Skin of body (tissue), 2 donors: ENCODE measurements around the gene RAD51B. TPM values are rescaled to one million over a fixed set of nuclear protein-coding genes. Genes with fewer than 3 reads are reported as not detected.

Experiments used
- DNase-seq: peaks from one replicate; lab custom pipeline; 2025; lab: John Stamatoyannopoulos, UW
- total RNA-seq: library from RNA; depleted of rRNA; stranded (reverse); fragments of >200 nt; gene quantifications from one replicate; pipeline ENCODE4 v1.2.3, GENCODE V29; 2014

Gene RAD51B
- total RNA-seq, 1 donor from 2014 or later = 35.1 TPM

DNA sequence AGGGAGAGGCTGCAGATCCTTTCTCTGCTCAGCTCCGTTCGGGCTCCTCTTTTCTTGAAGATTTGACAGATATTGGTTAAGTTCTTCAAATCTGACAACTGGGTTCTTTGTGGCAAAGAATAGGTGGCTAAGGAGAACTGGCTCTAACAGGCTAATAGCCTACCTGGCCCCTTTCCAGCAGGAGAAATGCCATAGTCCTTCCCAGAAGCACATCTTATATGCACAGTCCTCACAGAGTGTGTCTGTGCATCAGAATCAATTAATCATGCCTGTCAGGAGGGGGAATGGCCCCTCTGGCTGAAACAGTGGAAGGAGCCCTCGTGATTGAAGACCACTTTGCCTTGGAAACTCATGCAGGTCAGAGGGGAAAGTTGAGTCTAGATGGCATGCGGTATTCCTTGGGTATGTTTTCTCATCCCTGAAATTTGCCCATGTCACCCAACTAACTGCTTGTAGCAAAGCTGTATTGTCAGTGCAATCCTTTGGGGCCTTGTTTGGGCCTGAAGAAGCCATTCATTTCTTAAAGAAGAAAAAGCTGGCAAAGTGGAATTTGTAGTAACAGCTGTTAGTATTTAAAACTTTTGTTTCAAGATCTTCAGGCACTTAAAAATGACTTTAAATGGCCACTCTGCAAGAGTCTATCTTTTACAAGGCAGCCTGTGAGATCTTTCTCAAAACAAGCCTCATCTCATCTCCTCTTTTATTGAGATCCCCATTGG, 721.8 kb downstream of the RAD51B start:
- no peak for DNase-seq

DNA sequence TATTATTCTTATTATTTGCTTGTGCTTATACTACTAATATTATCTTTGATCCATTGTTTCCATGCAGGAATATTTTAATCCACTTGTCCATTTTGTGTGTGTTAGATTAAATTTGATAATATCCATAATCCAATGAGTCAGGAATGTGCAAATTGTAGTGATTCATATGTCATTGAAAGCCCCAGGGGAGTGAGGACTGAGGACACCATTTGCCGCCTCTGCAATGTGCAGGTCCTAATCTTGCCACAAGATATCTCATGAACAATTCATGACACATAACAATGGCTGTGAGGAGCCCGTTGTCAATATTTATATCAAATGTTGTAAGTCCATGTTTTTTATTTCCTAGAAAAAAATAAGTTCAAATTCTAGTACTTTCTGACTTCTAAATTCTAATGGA, 722.8 kb downstream of the RAD51B start:
- DNase-seq = no peak

DNA sequence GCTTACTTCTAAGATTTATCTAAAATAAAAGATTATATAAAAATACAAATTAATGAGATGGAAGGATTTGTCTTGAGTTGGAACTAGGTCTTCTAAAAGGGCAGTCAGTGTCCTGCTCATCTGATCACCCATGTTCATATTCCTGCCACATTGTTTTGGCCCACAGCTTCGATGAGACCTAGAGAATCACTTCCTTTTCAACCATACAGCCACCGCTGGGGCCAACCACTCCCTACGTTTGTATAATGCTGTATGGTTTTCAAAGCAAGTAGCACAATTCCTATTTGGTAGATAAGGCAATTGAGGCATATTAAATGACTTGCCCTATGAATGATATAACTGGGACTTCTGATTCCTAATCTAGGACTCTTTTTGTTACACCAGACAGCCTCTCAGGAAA, 723.9 kb downstream of the RAD51B start:
- no peak for DNase-seq

DNA sequence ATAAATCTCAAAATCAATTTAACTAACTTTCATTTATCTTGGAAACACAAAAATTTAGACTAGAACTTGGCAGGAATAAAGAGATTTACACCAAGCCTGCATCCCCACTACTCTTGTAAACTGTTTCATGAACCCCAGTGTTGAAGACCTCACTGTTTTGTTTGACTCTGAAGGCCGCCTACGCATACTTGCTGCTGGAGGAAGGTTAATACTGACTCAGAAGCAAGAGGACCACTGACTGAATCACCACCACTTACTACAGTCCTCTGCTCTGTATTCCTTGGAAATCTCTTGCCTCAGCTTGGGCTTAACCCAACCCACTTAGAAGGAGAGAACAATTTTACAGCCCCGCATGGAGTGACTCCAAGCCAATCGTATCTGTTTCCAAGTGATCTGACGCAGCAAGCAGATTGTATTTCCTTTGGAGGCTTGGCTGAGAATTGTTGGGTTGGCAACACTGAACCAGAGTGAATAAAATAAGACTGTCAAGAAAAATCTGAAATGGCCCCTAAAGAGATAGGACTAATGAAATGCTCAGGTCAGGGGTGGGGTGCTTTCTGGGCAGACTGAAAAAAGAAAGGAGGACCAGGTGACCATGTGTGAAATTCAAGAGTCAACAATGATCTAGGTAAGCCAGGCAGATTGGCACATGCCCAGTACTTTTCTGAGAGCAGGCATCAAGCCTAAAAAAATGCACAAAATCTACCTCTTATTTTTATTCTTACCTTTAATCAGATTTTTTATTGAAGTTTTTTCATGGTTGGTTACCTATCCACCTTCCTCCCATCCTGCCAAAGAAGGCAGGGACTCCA, 724.7 kb downstream of the RAD51B start:
- DNase-seq = peak; percentile 91

DNA sequence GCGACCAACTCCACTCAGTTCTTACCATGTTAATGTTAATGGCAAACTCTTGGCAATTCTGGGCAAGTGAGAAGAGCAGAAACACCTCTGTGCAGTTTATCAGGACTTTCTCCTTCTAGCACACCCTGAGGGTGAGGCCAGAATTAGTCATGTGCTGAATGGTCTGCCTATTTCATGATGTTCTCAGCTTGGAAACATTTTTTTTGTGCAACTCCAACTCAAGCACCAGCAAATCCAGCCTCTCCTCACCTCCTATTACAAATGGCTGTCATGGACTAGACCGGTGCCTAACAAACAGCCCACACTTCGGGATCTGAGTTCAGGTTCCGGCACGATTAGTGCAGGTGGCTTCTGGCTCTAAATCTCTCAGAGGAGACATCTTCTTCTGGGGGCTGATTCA, 727.3 kb downstream of the RAD51B start:
- no peak for DNase-seq

DNA sequence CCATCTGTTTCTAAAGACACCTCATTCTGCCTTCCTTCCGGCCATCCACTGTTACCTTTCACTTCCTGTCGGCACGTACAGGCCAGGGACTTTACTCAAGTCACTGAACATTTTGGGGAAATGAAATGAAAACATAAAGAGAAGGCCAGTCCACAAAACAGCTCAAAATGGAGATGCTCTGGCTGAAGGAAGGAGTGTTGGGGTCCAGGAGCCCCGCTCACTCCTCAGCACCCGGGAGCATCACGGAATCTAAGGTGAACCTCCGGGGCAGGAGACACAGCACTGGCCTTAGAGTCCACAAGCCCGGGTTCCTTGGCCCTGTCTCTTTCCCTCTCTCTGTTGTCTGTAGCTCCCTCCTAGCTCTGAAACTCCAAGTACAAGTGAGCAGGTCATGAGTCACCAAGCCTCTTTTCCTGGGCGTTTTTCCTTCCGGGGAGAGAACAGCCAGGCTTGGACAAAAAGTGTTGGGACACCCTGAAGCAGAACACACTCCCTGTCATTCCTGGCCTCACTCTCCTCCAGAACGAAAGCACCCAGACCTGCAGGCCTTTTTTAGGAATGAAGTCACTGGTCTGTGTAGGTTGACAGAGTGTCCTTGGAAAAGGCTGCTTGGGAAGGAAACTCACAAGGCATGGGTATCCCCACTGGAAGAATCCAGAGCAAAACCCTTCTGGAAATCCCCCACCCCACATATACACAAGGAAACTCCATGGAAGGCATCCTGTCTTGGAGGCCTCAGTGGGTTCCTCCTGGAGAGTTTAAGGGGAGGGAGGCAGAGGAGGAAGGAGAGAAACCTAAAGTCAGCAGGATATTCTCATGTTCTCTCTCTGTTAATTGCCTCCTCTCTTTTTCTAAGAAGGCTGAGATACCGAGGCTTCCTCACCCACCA, 728.0 kb downstream of the RAD51B start:
- no peak for DNase-seq

DNA sequence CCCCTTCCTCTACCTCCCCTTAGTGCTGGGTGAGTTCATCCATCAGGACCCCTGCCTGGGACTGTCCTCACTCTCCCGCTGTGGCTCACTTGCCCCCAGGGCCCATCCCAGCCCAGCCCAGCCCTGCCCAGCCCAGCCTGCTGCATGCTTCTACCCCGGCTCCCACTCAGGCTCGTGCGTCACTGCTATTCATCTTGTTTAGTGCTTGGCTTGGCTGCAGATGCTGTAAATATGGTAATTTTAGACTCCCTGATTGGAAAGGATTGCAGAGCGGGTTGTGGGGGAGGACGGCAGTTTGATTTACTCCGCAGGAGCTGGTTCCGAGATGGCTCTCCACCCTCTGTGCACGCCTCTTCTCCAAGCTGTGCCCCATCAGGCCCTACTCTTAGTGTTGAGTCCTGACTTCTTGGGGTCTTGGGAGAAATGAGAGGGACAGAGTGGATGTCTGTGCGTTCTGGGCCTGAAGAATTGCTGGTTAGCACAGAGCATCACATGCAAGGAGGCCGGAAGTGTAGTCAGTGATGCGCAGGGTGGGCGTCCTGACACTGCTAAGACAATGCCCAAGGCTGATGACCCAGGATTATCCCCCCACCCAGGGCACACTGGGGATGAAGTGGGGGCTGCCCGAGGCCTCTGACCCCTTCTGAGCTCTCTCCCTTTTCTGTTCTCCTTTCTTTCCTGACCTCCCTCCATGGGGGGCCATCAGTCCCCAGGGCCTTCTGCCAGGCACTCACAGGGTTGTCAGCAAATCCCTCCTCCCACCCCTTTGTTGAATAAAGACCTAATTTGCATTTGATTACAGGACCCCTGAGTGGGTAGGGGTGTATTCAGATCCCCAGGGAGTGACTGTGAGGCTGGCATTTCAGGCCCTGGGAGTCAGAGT, 728.9 kb downstream of the RAD51B start:
- peak; percentile 99 for DNase-seq

DNA sequence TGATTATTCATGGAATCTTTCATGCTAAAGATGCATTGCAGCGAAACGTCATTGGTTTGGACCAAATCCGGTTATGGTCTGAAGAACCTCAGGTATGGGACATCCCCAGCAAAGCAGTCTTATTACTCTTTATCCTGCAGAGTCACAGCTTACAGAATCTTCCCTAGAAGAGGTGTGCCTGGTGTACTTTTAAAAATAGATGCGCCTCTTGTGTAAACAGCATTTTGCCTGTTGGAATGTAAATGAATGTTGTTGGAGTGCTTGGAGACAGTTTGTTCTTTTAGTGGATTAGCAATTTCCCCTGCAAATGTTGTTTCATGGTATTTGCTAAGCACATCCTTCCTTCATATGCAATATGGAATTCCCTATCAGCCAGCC, 730.7 kb downstream of the RAD51B start:
- DNase-seq = no peak

DNA sequence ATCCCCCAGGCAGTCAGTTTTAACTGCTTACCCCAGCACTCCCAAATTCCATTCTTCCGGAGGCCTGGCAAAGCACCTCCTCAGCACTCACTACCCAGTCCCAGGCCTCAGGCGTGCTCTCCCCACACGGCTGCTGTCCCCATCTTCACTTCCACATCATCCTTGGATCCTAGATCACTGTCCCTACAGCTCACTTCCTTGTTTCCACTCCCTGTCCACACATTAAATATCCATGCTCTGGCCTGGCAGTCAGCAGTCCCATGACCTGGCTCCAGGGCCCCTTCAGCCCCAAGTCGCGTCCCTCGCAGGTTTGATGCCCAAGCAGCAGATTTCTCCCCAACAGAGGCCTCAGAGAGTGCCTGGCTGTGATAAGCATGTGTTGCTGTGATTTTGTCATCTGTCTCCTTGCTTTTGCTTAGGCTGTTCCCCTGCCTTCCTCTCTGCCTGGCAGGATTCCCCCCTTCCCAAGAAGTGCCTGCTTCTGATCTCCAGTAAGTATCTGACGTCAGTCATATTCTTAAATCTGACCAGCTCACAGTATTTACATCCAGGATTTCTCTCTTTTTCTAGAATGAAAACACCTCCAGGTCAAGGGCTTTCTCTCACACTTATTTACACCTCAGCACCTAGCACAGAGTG, 731.6 kb downstream of the RAD51B start:
- no peak for DNase-seq

DNA sequence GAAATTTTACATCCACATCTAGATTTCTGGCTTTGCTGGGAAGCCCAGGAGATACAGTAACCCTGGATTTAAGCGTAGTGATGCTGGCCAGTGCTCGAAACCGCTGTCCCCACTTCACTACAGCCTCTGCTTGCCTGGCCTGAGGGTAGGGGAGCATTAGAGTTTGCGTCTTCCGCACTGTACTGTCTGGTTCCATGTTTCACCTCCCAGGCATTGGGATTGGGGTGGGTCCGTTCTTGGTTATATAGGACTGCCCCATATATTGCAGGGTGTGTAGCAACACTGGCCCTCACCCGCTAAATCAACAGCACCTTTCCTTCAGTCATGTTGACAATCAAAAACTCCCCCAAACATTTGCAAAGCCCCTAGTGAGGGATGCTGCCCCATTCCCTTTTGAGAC, 732.5 kb downstream of the RAD51B start:
- no peak for DNase-seq

DNA sequence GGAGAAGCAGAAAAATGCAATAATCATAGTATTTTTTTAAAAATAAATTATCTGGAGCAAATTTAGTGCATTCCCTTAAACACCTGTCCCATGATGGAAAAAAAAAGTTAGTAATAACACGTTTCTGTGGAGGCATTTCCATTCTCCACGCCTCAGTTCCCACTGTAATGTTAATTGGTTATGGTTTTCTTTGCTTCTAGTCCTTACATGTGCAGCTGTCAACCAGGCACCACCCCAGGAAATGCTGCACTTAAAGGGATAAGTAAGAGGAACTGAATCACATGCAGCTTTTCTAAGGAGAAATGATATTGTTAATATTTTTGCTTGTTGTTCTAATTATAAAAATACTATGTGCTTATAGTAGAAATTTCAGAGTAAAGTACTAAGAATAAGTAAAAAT, 733.0 kb downstream of the RAD51B start:
- no peak for DNase-seq

DNA sequence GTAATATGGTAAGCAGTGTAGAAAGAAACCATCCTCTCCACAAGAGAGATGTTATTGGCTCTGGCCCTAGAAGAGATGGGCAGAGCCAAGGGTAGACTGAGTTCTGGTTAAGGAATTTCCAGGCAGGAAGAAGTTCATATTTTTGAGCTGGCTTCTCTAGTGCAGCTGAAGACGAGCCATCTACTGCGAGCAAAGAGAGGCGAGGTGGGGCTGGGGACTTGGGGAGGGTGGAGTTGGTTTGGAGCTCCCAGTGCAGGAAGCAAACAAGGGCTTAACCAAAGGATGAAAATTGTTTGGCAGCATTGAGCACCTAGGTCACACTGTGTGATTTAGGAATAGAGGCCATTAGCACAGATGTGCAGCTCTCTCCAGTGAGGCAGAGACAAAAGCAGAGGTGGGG, 733.7 kb downstream of the RAD51B start:
- no peak for DNase-seq

DNA sequence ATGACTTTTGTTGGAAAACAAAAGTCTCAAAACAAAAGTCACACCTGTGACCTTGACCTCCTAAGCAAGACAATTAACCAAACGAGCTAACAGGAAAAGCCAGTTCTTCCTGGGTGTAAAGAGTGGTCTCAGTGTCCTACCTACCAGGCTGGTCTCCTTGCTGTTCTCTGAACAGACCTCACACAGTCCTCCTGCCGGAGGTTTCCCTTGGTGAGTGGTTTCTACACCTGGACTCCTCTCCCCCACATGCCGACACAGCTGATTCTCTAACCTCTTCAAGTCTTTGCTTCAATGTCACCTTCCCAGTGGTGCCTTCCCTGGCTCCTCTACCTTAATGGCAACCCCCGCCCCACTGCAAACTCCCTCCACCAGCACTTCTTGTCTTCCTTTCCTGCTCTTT, 734.7 kb downstream of the RAD51B start:
- DNase-seq = no peak

DNA sequence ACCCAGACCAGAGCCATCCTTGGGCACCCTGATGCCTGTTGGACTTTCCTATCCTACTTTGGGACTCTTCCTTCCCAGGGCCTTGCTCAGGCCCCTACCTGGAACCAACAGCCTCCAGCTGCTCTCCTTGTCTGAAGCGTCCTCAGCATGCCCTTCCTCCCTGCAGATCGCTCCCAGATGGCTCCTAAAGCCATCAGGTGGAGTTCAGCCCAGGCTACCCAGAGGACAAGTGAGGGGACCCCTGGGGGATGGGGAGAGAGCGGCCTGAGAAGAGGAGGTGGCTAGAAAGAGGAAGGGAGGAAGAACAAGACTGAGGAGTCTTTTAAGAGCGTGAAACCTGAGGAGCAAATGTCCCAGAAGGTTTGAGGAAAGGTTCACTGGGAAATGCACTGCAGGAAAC, 736.7 kb downstream of the RAD51B start:
- no peak for DNase-seq

DNA sequence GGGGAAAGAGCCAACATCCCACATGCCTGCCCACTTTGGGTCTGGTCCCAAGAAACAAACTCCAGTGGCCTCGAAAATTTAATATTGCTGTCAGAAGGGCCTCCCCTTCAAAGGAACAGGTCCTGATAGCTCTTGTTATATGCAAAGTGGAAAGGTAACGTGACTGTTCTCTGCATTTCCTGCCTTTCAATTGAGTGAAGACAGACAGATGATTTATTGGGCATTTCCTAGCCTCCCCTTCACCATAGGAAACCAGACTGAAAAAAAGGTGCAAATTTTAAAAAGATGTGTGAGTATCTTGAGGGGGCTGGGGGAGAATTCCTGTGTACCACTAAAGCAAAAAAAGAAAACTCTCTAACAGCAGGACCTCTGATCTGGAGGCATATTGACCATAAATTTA, 738.1 kb downstream of the RAD51B start:
- no peak for DNase-seq

DNA sequence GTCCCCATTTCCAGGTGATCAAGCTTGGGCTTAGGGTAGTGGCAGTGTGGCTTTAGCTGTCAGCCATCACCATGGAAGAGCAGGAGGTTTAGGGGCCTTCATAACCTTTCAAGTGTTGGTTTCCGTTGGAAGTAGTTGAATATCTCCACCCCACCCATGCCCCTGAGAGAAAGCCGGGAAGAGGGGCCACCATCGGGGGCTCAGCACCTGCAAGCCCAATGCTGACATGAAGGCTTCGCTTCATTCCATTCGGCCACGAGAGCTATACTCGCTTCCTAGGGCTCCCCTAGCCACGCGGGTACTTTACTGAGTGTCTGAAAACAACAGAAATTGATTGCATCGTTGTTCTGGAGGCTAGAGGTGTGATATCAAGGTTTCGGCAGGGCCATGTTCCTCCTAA, 738.5 kb downstream of the RAD51B start:
- DNase-seq = no peak

DNA sequence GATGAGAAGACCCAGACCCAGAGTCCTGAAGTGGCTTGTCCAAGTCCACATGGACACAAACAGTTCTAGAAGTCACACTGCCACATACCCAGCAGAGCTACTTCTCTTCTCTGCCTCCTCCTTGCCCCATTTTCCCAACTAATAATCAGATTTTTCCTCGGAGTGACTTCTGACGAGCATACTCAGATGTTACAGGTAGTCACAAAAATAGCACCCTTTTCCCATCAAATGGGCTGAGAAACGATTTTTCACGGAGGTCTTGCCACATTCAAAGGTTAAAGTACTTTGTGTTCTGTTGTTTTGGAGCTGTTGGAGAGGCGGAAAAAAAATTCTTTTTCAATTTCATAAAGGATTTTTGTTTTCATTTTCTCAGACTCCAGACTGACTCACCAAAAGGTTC, 740.4 kb downstream of the RAD51B start:
- no peak for DNase-seq

DNA sequence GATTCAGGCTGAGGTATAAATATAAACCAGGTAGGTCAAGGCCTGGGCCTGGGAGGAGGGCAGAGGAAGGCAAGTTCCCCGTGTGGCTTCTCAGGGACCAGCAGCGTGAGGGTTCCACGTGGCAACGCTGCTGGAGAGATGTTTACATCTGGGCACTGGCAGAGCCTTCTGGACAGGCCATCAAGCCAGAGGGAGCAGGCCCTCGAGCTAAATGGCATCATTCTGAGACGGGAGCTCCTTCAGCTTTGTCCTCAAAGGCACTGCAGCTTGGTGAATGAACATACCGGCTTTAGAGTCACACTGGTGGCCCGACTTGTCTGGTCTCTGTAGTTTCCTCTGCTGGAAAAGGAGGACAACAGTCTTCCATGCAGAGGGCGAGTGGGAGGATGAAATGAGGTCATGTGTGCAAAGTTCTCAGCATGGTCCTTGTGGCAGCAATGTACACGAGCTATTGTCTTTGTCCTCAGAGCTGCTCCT, 742.0 kb downstream of the RAD51B start:
- no peak for DNase-seq

DNA sequence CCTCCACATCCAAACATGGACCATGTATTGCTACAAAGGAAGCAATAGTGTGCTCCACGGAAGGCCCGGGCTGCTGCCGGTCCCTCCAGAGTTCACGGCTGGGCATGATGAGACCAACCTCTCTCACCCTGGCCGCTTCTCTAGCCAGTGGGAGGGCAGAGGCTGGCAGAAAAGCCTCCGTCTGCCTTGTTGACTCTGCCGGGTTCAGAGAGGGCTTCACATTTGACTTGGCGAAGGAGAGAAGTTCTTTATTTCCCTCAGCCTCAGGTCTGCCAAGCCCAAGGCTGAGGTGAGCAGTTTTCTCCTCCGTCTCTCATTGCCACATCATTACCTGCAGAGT, 743.3 kb downstream of the RAD51B start:
- no peak for DNase-seq
